GM06990 (cell line): ENCODE measurements around the gene PRR5.

Experiments
- DNase-seq: peaks from one replicate; pipeline ENCODE4 v3.0.0-alpha.2; 2011; ENCODE audit not compliant: insufficient read length; ENCODE audit errors: extremely low read depth
- H3K27me3 ChIP-seq: replicated peaks from 2 replicates; pipeline ENCODE4 v1.6.0; 2011; ENCODE audit warnings: low read length; ENCODE audit not compliant: control insufficient read depth, insufficient read depth
- H3K36me3 ChIP-seq: 2 replicates; pipeline ENCODE4 v1.5.1; 2011; ENCODE audit warnings: low read length; ENCODE audit not compliant: control insufficient read depth, insufficient read depth
- H3K4me3 ChIP-seq: replicated peaks from 2 replicates; pipeline ENCODE4 v1.5.1; 2011; ENCODE audit warnings: low read depth, mild to moderate bottlenecking, control low read depth, low read length
- CTCF ChIP-seq: IDR thresholded peaks from 2 replicates; pipeline ENCODE4 v1.5.1; 2011; ENCODE audit warnings: low read length, control low read depth, mild to moderate bottlenecking, inconsistent platforms; ENCODE audit not compliant: insufficient read depth, poor library complexity, severe bottlenecking

Gene PRR5

GRCh38 chr22:44776605-44777363 is 74.8 kb downstream of the PRR5 start:
- no peak for DNase-seq
- H3K27me3 ChIP-seq: no peaks in the 10 kb centered on the region; the same call in 1 of the 2 replicates
- H3K4me3 ChIP-seq: no peak overlapping the region
- no peak for TF ChIP-seq CTCF
- H3K36me3 ChIP-seq: no peaks in the 10 kb centered on the region

- no peak for DNase-seq
- Histone ChIP-seq H3K27me3 (no peaks in the 10 kb centered on the region; the same call in 1 of the 2 replicates), H3K36me3 (no peaks in the 10 kb centered on the region), H3K4me3 (no peak overlapping the region)
- no peak for TF ChIP-seq CTCF
Observed at GRCh38 chr22:44777364-44777755, 75.4 kb downstream of the PRR5 start.

GRCh38 chr22:44780876-44781449 is 79.0 kb downstream of the PRR5 start:
- no peaks in the 10 kb centered on the region for H3K36me3 ChIP-seq
- no peak for DNase-seq
- no peak overlapping the region for H3K4me3 ChIP-seq
- TF ChIP-seq CTCF: no peak
- no peaks in the 10 kb centered on the region; the same call in 1 of the 2 replicates for H3K27me3 ChIP-seq

GRCh38 chr22:44782363-44782963 is 80.5 kb downstream of the PRR5 start:
- Histone ChIP-seq H3K4me3 (no peak overlapping the region), H3K36me3 (no peaks in the 10 kb centered on the region), H3K27me3 (no peaks in the 10 kb centered on the region; the same call in 1 of the 2 replicates)
- TF ChIP-seq CTCF: no peak
- DNase-seq: no peak

GRCh38 chr22:44783091-44783490 is 81.1 kb downstream of the PRR5 start:
- H3K4me3 ChIP-seq: no peak overlapping the region
- no peaks in the 10 kb centered on the region for H3K36me3 ChIP-seq
- no peak for DNase-seq
- no peaks in the 10 kb centered on the region; the same call in 1 of the 2 replicates for H3K27me3 ChIP-seq
- no peak for TF ChIP-seq CTCF
